Measurements from ENCODE around the gene PROKR1.
"Not testable (repeated sequence)": the region's sequence is repeated elsewhere in the genome, so short reads cannot be mapped to it uniquely, and the experiment has no call there.

The PROKR1 gene

DNA sequence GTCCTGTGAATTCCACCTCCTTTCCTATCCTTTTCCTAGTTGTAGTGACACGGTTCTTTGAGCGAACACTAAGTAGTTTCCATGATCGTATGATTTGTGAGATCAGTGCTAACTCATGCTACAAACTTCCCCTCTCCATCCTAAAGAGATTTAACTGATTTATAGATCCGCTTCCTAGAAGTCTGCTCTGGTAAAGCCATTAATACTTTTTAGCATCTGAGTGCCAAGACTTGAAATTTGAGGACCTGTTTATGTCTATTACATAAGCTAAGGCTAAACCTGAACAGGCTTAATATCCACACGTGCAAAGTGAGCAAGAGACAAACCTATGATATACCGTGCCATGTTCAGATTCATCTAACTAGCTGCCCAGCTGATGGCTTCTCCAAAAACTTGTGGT lies 14.9 kb downstream of the PROKR1 start:
- no peak for DNase-seq (ENCODE audit: low read depth)

DNA sequence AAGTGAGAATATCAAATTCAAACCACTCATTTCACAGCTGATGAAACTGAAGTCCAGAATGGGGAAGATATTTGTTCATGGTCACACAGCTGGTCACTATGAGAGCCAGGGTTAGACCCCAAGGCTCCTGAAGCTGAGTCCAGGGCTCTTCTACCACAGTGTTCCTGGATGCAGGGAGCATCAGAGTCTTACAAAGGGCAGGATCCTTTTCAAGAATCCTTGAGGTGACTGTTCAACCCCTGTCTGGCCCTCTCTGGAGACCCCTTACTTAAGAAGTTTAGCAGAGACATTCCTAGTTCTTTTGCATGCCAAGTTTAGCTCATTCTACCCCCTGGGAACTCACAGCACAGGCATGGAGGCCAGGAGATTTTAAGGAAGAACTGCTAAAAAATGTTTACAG lies 15.7 kb downstream of the PROKR1 start:
- no peak for DNase-seq (ENCODE audit: low read depth)

DNA sequence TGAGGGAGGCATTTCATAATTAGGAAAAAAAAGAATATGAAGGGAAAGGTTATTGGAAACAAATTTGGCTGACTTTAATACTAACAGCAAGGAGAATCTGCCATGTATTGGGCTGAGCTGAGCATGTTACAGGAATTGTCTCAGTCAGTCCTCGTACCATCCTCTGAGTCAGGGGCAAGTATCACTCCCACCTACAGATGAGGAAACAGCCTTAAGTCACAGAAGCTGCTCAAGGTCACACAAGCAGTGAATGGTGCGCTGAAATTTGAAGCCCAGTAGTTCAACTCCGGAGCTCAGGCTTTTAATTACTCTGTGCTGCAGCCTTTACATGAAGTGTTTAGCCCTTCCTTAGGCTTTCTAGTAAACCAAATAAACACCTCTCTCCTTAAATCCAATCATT lies 17.3 kb downstream of the PROKR1 start:
- DNase-seq (ENCODE audit: low read depth) = no peak

DNA sequence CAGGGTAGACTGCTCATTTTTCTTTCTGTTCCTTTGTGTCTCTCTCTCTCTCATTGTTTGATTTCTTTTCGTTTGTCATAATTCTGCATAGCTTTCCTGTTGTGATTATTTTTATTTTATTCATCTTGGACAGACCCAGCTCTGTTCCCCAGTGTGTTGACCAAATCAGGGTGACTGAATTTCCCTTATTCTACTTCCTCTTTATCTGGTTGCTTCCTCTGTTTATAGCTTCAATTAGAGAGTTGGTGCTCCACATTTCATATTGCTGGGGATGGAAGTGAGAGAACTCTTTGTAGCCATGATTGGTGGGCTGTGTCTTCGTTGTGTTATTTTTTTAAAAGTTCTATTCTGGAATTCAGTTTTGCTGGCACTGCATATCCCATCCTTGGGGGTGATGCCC lies 19.1 kb downstream of the PROKR1 start:
- DNase-seq (ENCODE audit: low read depth) = no peak

DNA sequence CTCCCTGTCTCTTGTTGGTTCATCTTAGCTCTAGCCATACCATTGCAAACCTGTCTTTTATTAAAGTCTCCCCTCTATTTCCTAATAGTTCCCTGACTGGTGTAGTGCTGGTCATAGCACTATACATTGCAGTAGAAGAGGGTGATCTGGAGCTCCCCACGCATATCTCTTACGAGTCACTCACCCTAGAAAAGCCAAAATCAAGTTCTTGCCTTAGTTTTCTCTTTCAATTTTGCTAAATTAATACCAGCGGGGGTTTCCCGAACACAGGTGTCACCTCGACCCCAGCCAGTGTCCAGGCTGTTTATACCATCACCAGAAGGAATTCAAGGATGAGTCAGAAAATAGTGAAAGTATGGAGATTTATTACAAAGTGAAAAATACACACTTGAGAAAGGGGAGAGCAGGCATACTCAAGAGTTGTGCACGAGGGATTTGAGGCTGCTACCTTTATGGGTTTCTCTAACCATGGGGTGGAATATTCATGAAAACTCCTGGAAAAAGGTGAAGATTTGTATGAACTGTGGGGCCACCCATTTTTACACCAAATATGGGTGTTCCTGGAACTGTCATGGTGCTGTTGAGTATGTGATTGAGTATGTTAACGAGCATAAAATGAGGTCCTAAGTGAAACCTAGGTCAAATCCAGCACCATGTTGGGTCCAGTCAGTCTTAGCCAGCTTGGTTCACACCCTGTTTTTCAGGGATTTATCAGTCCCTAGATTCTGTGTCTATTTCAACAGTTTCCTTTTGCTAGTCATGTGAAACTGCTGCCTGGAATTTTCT lies 20.2 kb downstream of the PROKR1 start:
- DNase-seq (ENCODE audit: low read depth) = no peak

DNA sequence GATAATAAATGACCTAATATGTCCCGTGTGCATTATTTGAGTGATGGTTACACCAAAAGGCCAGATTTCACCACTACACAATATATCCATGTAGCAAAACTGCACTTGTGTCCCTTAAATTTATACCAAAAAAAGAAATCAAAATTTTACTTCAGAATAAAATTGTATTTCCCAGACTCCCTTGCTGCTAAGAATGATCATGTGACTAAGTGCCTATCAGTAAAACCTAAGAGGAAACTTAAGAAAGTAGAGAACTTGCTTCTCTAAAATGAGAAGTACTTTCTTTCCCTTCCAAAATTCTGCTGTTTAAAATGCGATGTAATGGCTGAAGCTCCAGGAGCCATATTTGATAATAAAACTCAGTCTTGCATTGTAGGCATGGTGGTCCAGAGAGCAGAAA lies 24.0 kb downstream of the PROKR1 start:
- DNase-seq (ENCODE audit: low read depth) = no peak

DNA sequence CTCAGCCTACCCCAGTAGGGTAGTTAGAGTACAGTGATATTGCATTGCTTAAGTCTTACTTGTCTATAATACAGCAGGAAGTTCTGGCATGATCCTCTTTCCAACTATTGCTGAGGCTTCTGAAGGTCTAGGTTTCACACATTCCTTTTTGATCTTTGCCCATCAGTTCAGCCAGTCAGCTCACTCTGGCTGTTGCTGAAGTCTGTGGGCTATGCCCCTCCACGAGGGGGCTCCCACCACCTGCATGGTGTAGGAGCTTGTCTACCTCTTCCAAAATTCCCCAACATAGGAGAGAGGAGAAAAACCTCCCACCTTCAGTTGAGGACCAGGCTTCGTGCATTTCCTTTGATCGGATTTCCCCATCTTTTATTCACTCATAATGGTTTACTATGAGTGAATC lies 26.3 kb downstream of the PROKR1 start:
- DNase-seq (ENCODE audit: low read depth) = no peak

DNA sequence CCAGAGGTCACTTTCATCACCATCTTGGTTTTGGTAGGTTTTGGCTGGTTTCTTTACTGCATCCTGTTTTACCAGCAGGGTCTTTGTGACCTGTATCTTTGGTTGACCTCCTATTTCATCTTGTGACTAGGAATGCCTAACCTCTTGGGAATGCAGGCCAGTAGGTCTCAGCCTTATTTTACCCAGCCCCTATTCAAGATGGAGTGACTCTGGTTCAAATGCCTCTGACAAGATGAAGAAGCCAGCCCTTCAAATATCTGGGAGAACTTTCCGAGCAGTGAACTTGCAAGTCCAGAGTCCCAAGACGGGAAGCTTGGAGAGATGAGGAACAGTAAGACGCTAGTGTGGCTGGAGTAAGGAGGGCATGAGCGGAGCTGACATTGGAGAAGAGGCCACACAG lies 28.6 kb downstream of the PROKR1 start:
- no peak for DNase-seq (ENCODE audit: low read depth)

DNA sequence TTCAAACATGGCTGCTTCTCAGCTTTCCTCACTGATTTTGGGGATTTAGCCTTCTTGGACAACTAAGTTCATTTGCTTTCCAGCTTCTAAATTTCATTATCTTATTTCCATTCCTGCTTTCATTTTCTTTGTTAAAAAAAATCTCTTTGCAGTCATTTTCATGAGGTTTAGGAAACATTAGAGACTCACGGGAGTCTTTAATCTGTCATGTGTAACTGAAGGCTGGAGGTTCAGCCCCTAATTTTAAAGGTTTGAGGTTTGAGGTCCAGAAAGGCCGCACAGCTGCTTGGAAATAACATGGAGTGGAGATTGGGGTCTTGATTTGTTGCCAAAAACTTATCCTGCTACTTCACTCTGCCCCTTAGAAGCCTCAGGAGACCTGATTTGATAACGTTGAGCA lies 30.3 kb downstream of the PROKR1 start:
- DNase-seq (ENCODE audit: low read depth) = no peak

DNA sequence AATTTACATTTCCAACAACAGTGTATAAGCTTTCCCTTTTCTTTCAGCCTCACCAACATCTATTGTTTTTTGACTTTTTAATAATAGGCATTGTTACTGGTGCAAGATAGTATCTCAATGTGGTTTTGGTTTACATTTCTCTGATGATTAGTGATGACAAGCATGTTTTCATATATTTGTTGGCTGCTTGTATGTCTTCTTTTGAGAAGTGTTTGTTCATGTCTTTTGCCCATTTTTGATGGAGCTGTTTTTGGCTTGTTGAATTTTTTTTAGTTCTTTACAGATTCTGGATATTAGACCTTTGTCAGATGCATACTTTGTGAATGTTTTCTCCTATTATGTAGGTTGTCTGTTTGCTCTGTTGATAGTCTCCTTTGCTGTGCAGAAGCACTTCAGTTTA lies 32.1 kb downstream of the PROKR1 start:
- no peak for DNase-seq (ENCODE audit: low read depth)

DNA sequence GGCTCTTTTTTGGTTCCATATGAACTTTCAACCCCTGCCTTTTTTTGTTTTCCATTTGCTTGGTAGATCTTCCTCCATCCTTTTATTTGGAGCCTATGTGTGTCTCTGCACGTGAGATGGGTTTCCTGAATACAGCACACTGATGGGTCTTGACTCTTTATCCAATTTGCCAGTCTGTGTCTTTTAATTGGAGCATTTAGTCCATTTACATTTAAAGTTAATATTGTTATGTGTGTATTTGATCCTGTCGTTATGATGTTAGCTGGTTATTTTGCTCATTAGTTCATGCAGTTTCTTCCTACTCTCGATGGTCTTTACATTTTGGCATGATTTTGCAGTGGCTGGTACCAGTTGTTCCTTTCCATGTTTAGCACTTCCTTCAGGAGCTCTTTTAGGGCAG lies 34.5 kb downstream of the PROKR1 start:
- not testable (repeated sequence) for DNase-seq (ENCODE audit: low read depth)

DNA sequence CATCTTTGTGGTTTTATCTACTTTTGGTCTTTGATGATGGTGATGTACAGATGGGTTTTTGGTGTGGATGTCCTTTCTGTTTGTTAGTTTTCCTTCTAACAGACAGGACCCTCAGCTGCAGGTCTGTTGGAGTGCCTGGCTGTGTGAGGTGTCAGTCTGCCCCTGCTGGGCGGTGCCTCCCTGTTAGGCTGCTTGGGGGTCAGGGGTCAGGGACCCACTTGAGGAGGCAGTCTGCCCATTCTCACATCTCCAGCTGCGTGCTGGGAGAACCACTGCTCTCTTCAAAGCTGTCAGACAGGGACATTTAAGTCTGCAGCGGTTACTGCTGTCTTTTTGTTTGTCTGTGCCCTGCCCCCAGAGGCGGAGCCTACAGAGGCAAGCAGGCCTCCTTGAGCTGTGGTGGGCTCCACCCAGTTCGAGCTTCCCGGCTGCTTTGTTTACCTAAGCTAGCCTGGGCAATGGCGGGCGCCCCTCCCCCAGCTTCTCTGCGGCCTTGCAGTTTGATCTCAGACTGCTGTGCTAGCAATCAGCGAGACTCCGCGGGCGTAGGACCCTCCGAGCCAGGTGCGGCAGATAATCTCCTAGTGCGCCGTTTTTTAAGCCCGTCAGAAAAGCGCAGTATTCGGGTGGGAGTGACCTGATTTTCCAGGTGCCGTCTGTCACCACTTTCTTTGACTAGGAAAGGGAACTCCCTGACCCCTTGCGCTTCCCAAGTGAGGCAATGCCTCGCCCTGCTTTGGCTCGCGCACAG lies 36.0 kb downstream of the PROKR1 start:
- DNase-seq (ENCODE audit: low read depth) = not testable (repeated sequence)

DNA sequence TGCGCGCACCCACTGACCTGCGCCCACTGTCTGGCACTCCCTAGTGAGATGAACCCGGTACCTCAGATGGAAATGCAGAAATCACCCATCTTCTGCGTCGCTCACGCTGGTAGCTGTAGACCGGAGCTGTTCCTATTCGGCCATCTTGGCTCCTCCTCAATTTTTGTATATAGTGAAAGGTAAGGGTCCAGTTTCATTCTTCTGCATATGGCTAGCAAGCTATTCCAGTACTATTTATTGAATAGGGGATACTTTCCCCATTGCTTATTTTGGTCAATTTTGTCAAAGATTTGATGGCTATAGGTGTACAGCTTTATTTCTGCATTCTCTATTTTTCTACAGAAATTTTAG lies 36.5 kb downstream of the PROKR1 start:
- not testable (repeated sequence) for DNase-seq (ENCODE audit: low read depth)

DNA sequence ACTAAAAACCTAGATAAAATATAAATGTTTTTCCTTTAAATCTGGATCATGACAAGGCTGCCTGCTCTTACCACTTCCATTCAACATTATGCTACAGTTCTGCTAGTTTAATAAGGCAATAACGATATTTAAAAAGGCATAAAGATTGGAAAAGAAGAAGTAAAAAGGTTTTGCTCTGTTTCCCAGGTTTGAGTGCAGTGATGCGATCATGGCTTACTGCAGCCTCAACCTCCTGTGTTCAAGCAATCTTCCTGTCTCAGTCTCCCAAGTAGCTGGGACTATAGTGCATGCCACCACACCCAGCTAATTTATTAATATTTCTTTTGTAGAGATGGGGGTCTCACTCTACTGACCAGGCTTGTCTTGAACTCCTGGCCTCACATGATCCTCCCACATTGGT lies 40.8 kb downstream of the PROKR1 start:
- no peak for DNase-seq (ENCODE audit: low read depth)

DNA sequence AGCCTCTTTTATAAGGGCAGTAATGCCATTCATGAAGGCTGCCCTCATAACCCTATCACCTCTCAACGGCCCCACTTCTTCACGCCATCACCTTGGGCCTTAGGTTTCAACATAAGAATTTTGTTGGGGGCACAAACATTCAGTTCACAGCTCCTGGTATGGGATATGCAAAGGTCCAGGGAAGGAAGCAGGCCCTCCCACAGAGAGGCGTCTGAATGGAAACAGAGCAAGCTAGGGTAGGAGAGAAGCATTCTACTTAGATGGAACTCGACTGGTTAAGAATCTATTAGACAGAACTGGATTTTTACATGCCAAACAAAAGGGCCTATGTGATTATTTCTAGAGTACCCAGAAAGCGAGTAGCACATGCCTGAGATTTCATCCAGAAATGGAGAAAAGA lies 42.8 kb downstream of the PROKR1 start:
- no peak for DNase-seq (ENCODE audit: low read depth)

DNA sequence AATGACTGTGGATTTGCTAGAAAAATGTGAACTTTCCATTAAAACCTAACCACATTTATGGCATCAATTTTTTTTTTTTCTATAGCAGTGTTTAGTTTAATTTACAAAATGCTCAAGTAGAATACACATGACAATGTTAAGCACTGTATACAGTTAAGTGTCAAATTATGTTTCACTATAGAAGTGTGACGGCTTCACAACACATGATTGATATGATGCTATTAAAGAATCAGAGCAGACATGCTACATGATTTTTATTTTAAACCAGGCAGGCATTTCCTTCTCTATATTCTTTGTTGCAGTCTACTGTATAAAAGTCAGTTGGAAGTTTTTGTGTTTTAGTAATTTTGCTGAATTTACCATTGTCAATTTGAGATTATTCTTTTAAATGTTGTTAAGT lies 43.6 kb downstream of the PROKR1 start:
- no peak for DNase-seq (ENCODE audit: low read depth)

DNA sequence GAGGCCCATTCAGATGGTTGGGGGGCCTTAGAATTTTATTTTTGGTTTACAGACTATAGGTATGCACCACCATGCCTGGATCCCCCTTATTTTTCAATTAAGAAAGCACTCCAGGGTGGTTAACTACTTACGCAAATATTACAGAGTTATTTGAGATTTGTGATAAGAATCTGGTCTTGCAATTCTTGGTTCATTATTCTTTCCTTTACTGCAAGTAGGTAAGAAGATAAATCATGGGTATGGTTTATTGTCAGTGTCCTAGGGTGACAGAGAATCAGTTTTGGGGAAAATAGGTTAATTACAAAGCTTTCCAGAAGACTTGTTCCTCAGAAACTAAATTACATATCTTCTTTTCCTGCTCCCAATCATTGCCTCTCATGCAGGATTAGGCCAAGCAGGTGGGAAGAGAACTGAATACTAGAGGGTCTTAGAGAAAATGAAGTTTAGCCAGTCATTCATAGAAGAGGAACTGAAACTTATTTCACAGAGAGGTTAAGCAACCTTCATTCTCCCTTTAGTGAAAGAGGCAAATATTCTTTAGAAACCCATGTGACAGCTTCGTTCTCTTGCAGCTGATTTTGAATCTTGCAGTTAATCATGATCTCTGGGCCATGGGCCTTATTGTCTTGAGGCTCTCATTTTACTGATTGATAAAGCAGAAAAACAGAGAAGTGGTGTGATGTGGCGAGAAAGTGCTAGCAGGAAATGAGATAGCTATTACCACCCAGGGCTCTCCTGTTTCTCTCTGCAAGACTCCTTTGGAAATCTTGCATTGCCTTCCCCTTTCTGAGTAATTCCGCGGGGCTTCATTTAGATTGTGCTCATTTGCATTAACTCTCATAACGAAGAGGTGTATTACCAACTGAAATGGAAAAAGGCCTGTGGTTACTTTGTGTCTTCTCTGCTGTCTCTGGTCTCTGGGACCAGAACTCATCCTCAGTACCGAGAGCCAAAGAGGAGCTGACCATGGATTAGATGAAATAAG lies 46.5 kb downstream of the PROKR1 start:
- no peak for DNase-seq (ENCODE audit: low read depth)

DNA sequence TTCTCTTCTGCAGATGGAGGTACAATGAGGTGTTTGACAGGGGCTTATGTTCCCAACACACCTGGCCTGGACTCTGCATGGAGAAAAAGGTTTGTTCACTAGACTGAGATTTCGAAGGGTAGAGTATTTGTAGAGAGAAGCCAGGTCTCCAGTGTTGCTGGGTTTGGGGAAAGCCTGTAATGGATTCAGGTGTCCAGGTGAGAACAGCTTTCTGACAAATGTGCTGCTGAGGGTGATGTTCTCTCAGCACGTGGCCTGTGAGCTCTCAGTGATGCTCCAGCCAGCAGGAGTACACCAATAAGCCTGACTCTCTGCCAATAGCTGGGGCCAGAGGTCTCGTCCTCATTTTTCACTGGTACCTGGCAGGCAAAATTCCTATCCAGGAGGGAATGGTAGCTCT lies 47.5 kb downstream of the PROKR1 start:
- no peak for DNase-seq (ENCODE audit: low read depth)

DNA sequence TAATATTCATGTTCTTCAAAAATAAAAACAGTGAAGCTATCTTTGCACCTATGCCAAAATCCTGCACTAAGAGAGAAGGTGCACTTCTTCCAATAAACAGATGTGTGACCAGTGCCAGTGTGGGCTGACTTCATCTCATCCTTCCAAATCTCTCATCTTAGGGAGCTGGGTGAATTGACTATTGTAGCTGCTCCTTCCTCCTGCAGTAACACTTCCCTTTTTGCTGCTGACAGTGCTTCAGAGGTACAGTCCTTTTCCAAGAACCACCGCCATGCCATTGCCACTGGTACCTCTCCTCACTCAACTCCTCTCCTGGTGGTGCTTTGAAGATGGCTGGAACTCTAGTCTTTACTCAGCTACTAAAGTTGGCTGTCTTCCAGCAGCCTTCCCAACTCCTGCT lies 49.1 kb downstream of the PROKR1 start:
- no peak for DNase-seq (ENCODE audit: low read depth)

DNA sequence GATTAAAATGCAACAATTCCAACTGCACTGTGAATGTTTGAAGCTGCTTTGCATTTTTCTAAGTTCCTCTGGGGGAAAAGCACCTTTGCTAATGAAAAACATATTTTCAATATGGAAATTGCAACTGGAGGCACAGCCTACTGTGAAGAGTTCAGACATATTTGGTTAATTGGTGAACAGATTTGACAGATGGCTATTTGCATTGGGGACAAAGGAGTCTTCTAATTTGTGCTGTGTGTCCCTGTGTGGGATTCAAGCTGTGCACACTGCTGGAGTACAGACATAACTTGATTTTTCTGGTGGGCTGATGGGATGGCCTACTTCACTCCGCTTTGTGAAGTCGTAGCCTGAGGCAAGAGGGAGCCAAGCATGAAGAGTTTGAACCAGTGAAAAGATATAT lies 50.6 kb downstream of the PROKR1 start:
- no peak for DNase-seq (ENCODE audit: low read depth)

DNA sequence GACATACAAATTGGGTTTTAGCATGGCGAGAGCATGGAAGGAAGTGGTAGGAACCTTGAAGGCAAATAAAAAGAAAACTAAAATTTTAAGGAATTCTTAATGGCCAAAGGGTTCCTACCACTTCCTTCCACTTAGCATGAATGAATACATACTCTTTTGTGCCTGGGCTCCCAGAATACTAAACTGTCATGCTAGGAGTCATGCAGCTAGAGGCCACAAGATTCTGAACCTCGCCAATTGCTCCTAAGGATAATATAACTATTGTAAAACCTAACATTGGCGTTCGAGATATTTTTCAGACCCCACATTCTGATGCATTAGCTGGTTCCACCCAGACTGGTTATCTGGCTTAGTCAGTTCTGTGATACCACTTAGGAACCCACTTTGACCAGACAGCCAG lies 52.6 kb downstream of the PROKR1 start:
- DNase-seq (ENCODE audit: low read depth) = no peak

DNA sequence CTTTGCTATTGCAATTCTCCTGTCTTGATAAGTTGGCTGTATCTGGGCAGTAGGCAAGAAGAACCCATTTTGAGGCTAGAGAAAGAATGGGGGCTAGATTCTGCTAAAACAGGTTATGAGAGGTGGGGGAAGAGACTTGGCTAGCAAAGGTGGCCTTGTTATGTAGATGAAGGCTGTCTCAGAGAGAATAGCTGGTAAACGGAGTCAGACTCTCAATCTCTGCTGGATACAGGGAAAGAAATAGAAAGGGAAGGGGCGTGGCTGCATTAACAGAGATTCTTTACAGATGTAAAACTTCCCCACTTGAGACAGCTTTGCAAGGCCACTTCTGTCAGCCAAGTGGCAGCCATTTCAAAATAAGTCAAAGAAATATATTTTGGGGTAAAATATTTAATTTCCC lies 53.2 kb downstream of the PROKR1 start:
- no peak for DNase-seq (ENCODE audit: low read depth)

Data from non-pigmented ciliary epithelial cell (primary cell).